Urothelium cell line (cell line): ENCODE measurements around the gene EXOC3L1.

Experiments
- DNase-seq: peaks from one replicate; pipeline ENCODE4 v3.0.0; 2011; ENCODE audit warnings: low spot score, mixed read lengths
- FAIRE-seq: peaks from 2 replicates; lab custom pipeline; 2011; peaks lifted over from hg19 to GRCh38; lab: Jason Lieb, UNC

EXOC3L1 gene

DNA sequence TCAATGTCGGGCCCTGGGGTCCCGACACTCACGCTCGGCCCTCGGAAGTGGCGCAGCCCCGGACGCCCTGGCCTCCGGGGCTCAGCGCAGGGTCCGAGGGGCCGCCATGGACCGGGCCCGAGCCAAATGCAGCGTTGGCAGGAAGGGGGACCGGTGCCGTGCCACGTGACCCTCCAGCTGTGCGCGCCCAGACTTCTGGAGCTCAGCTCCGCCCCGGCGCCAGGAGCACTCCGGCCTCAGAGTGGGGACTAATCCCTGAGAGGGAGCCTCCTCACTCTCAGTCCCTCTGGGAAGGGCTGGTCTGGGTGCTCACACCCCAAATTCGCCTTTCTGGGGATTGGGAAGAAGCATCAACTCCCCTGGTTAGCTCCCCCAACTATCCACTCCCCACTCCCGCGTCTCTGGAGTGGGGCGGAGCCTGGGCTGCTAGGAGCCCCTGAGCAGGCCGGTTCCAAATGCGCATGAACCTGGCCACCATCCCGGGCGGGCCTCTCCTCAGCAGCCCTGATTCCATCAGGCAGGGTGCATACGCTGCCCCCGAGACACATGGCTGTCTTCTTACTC, 39.0 kb downstream of the EXOC3L1 start, which contains the start of gene B3GNT9:
Gene B3GNT9, minus strand, starts transcription at position 166 of the 564 bp plus-strand sequence. CDS start 513 bp downstream, outside the sequence.
- FAIRE-seq: no peak
- no peak for DNase-seq

GRCh38 chr16:67150047-67150832, 39.7 kb downstream of the EXOC3L1 start:
- FAIRE-seq (no peak), DNase-seq (no peak)

DNA sequence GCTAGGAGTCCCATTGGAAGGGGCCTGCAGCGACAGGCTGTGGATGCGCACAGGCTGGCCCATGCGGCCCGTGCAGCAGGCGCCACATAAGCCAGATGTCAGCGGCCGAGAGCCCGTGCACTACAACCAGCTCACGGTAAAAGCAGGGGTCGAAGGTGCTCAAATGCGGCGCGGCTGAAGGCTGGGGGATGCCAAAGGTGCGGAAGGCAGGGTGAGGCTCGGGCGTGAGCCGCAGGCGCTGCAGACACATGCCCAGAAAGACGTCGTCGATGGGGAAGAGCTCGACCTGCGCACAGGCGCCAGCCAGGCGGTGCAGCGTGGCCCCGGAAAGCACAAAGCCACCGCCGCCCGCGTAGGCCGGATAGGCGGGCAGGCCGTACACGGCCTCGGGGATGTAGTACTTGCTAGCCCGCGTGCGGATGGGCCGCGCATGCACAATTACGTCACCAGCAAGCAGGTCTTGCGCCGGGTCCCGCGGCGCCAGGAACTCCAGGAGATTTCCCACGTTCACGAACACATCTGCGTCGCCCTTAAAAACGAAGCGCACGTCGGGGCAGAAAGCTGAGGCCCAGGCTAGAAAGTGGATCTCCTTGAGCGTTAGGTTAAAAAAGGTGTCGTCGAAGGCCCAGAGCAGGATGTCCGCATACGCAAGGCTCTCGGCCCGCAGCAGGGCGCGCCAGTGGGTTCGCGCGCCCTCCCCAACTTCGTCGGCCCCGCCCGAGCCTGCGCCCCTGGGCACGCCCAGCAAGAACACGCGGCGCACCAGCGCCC, 40.5 kb downstream of the EXOC3L1 start:
- no peak for DNase-seq
- no peak for FAIRE-seq

DNA sequence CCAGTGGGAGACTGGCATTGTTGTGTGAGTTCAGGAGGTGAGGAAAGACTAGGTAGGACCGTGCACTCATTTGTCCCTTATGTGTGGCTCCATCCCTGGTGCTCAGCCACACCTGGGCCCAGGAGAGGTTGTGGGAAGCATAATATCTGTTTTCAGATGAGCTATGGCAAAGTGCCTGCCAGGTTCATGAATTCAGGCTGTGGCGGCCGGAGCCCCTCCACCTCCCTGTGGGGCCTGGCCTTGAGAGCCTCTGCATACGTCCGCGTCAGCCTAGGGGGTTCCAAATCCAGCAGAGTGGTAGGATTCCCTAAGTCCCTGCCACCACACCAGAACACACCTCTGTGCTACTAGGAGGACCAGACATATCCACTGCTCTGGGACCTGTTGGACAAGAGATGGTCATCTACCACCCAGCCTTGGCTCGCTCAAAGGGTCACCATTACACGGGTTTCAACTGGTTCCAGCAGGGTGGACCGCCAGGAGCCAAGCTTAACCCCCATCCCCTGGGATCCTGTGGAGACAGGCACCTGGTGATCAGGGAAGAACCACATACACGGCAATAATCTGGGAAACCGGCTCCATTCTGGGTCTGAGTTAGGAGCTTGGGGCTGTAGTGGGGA, 41.2 kb downstream of the EXOC3L1 start:
- no peak for FAIRE-seq
- DNase-seq: no peak

GRCh38 chr16:67148221-67148620, 41.7 kb downstream of the EXOC3L1 start:
- no peak for FAIRE-seq
- no peak for DNase-seq

DNA sequence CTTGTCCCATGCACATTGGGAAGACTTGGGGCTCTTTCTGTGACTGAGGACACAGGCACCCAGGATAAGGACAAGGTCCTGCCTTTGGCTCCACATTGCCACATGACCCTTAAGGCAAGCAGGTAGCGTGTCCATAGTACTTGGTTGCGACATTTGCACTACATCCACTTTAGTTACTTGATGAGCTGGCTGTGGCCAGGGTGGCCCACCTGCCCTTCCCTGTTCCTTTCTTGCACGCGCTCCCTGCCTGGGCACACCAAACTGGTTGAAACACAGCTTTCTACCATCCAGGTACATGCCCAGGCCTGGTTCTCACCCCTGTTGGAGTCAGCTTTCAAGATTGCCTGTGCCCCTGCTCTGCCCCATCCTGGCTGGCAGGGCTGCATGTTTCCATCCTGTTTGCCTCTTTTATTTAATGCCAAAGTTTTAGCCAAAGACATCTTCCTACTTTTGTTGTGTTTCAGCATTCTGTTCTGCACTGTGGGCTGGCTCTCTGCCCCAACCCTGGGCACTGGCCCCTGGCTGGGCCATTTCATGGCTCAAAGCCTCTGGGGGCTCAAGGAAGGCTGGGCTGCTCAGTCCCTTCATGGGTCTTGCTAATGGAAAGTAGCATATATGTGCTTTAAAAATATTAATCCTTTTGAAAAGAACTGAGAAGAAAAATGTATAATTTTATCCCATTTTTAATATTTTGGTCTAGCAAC, 42.3 kb downstream of the EXOC3L1 start:
- DNase-seq (no peak), FAIRE-seq (no peak)

DNA sequence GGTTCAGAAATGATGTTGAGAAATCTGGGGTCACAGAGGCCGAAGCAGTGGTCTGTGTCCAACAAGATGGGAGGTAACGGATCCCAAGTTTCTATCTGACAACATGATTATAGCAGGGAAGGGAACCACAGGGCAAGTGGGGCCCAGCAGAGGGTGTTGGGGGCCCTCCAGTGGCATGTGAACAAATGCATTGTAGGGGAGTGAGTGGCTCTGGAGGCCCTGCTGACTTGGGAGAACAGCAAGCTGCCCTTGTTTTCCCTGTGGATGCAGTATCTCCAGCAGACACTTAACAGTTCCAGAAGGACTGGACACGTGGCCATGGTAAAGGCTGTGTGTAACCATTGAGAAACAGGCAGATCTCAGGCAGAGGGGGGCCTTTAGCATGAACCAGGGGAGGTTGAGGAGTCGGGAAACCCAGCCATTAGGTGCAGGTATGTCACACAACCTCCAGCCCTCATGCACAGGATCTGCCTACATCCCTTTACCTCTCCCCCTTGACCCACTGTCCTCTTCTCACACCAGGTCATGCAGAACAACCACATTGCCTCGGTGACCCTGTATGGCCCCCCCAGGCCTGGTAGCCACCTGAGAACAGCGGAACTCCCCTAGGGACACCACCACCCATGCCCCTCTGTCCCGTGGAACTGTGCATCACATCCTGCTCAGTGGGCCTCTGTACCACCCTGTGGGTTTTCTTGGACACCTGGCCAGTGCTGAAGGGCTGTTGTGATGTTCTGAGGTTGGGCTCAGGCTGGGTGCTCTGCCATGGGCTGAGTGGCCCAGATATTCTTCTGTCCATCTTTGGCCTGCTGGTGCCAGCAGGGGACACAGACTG, 43.2 kb downstream of the EXOC3L1 start:
- FAIRE-seq (no peak), DNase-seq (no peak)

DNA sequence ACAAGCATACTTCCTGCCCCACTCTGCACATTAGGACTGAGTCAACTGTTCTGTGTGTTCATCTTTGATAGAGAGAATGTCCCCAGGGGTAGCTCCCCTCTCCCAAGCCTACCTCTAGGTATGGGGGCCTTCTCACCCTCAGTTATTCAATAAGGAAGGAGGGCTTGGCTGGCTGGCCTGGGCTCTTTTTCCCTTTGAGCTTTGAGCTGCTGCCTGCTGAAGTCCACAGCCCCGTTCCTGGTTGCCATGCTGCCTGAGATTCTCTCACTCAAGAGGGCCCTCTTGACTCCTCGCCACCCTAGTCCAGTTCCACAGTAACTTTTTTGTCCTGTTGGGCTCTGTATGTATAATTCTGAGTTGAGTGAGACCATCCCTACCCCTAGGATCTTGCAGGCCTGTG, 44.2 kb downstream of the EXOC3L1 start:
- FAIRE-seq (no peak), DNase-seq (no peak)

DNA sequence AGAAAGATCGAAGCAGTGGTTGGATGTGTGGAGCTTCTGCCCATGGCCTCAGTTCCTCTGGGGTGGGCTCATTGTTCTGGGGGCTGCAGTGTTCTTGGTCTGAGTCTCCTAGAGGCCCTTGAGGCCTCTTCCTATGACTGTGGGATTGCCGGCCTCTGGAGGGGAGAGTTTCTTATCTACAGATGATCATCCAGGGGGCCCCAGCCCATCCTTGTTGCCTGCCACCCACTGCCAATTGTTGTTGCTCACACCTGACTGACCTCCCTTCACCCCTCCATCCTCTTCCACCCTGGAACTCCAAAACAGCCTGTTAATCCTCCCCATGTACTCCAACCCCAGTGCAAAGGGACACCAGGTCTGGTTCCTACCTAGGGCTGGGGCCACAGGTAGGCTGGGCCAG, 45.0 kb downstream of the EXOC3L1 start:
- FAIRE-seq: no peak

DNA sequence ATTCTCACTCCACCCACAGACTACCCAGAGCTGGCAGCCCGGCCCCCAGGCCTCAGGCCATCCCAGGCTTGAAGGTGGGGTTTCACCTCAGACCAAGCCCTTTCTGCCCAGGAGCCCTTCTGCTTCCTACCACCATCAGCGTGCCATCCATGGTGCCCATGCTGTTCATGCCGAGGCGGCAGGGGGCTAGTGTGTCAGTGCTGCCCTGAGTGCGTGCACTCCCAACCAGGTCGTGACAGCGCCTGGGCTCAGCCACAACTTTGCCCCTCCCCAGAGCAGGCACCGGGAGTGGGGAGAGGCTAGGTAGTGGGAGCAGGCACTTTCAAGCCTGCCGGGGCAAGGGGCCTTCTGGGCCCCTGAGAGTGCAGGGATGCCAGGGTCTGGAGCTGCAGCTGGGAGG, 47.6 kb downstream of the EXOC3L1 start:
- DNase-seq: no peak

More for the DNA sequence above, 45.0 kb downstream of the EXOC3L1 start:
- DNase-seq: no peak

GRCh38 chr16:67141391-67141790, 48.5 kb downstream of the EXOC3L1 start:
- FAIRE-seq: no peak

More for the DNA sequence above, 47.6 kb downstream of the EXOC3L1 start:
- FAIRE-seq: no peak

GRCh38 chr16:67137605-67138004, 52.3 kb downstream of the EXOC3L1 start:
- no peak for DNase-seq
- no peak for FAIRE-seq

More at GRCh38 chr16:67141391-67141790, 48.5 kb downstream of the EXOC3L1 start:
- no peak for DNase-seq
